Panc1 (cell line): ENCODE data around the gene LRCH1. TPM values are rescaled to one million over a fixed set of nuclear protein-coding genes. Genes with fewer than 3 reads are reported as not detected.

Source experiments
- ATAC-seq: fragments of 200-7000 bp; cut with Tn5 transposase; 2 replicates; pipeline ENCODE4 v1.9.1; 2020; ENCODE audit warnings: mild to moderate bottlenecking, moderate library complexity
- BruUV-seq: library from RNA; stranded (reverse); fragments of 400-500 nt; replicated peaks from 2 replicates; lab custom pipeline; 2021; lab: Mats Ljungman, UMichigan
- CTCF ChIA-PET: fragments of 300-600 bp; sonication (Branson Sonifier 250); formaldehyde crosslinking; loops from one replicate; lab custom pipeline; 2022; ENCODE audit warnings: antibody characterized with exemption; lab: Charles Lee
- POLR2A ChIA-PET: fragments of 300-600 bp; sonication (Branson Sonifier 250); formaldehyde crosslinking; loops from one replicate; lab custom pipeline; 2022; ENCODE audit warnings: antibody characterized with exemption; lab: Charles Lee
- DNase-seq: peaks from one replicate; pipeline ENCODE4 v3.0.0-alpha.2; 2010; ENCODE audit warnings: low read depth, low spot score
- H3K27ac ChIP-seq: 2 replicates; pipeline ENCODE4 v1.5.1; 2011; ENCODE audit warnings: mild to moderate bottlenecking, low read length, inconsistent platforms
- H3K27me3 ChIP-seq: fragments of 200-500 bp; sonication (Bioruptor generic); 2 replicates; pipeline ENCODE4 v1.6.0; 2014; ENCODE audit warnings: low read length, inconsistent platforms; ENCODE audit not compliant: control insufficient read depth, insufficient read depth
- H3K36me3 ChIP-seq: fragments of 200-500 bp; sonication (Bioruptor generic); 2 replicates; pipeline ENCODE4 v1.5.1; 2014; ENCODE audit warnings: inconsistent platforms, mild to moderate bottlenecking, low read length, moderate library complexity; ENCODE audit not compliant: control insufficient read depth, insufficient read depth
- H3K4me1 ChIP-seq: 2 replicates; pipeline ENCODE4 v1.5.1; 2011; ENCODE audit warnings: inconsistent platforms, mild to moderate bottlenecking, low read length, moderate library complexity; ENCODE audit not compliant: control insufficient read depth, insufficient read depth
- H3K4me3 ChIP-seq, 2 experiments: 2 replicates each; pipeline ENCODE4 v1.5.1; 2011 to 2012; ENCODE audit warnings: low read depth in 2 of 2, low read length in 2 of 2, mild to moderate bottlenecking in 2 of 2, inconsistent platforms in 1 of 2, moderate library complexity in 1 of 2
- H3K9me3 ChIP-seq: fragments of 200-500 bp; sonication (Bioruptor generic); 2 replicates; pipeline ENCODE4 v1.5.1; 2014; ENCODE audit warnings: low read depth, mild to moderate bottlenecking, inconsistent platforms, low read length, moderate library complexity; ENCODE audit not compliant: control insufficient read depth, insufficient read depth
- POLR2AphosphoS5 ChIP-seq: IDR thresholded peaks from 2 replicates; pipeline ENCODE4 v1.6.1; 2012; ENCODE audit warnings: mild to moderate bottlenecking, low read depth, low read length, moderate library complexity
- SIN3A ChIP-seq: IDR thresholded peaks from 2 replicates; pipeline ENCODE4 v1.6.1; 2012; ENCODE audit warnings: low read depth, mild to moderate bottlenecking, low read length, moderate library complexity, borderline replicate concordance; ENCODE audit not compliant: insufficient read depth
- TCF7L2 ChIP-seq: IDR thresholded peaks from 2 replicates; pipeline ENCODE4 v1.6.1; 2011; ENCODE audit warnings: mild to moderate bottlenecking, low read depth, low read length, inconsistent platforms
- in situ Hi-C: cut with HindIII; loops from 2 replicates; pipeline ENCODE4 v1.10.0; 2016; ENCODE audit warnings: low sequenced_read_pairs, low pct_unique_long_range_greater_than_20kb
- intact Hi-C: fragments of 100-400 bp; cut with micrococcal nuclease; formaldehyde crosslinking; loops from one replicate; pipeline ENCODE4 v1.10.0; 2022; ENCODE audit not compliant: unreplicated experiment
- total RNA-seq: library from RNA; stranded (reverse); gene quantifications from one replicate; pipeline ENCODE4 v1.2.1, GENCODE V29; 2021; ENCODE audit not compliant: unreplicated experiment
- TF ChIP-seq, protein P1 (sequence below): fragments of 450-650 bp; IDR thresholded peaks from 2 replicates; pipeline ENCODE4 v1.5.1; 2017; ENCODE audit warnings: mild to moderate bottlenecking
- TF ChIP-seq, protein P2 (sequence below), 2 experiments: IDR thresholded peaks; 2 replicates each; pipeline ENCODE4 v1.6.1; 2011 to 2012; ENCODE audit warnings: low read depth in 2 of 2, control low read depth in 1 of 2, low read length in 1 of 2, mild to moderate bottlenecking in 1 of 2, moderate library complexity in 1 of 2; ENCODE audit not compliant: insufficient read depth in 1 of 2

The LRCH1 gene
- total RNA-seq, 1 experiment from 2014 or later: 7.9 TPM

DNA sequence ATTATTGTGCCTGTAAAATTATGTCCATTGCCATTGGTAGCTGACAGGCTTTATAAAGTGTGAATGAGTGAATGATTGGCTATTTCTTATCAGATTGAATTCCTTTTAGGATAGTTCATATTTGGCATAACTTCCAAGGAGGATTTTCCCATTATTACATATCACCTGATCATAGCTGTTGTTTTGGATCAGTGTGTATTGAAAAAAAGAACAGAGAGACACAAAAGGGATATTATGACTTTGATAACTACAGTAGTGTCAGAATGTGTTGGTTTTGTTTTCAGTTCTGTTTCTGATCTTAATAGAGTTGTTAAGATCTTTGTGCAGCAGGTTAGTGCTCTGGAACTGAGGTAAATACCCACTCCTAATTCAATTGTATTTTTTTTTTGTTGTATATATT, 103.8 kb downstream of the LRCH1 start:
- ATAC-seq (no peak), DNase-seq (no peak)
- intact Hi-C loops: no loop called here
- Histone ChIP-seq H3K36me3 (no peaks in the 10 kb centered on the region), H3K27me3 (no peaks in the 10 kb centered on the region), H3K27ac (no peak overlapping the region), H3K9me3 (no peaks in the 10 kb centered on the region), H3K4me1 (no peaks in the 10 kb centered on the region), H3K4me3 (no peak overlapping the region)
- in situ Hi-C loops: no loop called here
- ChIA-PET POLR2A (no interaction called here), CTCF (no interaction called here)
- no TSS peak for BruUV-seq
- TF ChIP-seq POLR2AphosphoS5 (no peak), SIN3A (no peak)

DNA sequence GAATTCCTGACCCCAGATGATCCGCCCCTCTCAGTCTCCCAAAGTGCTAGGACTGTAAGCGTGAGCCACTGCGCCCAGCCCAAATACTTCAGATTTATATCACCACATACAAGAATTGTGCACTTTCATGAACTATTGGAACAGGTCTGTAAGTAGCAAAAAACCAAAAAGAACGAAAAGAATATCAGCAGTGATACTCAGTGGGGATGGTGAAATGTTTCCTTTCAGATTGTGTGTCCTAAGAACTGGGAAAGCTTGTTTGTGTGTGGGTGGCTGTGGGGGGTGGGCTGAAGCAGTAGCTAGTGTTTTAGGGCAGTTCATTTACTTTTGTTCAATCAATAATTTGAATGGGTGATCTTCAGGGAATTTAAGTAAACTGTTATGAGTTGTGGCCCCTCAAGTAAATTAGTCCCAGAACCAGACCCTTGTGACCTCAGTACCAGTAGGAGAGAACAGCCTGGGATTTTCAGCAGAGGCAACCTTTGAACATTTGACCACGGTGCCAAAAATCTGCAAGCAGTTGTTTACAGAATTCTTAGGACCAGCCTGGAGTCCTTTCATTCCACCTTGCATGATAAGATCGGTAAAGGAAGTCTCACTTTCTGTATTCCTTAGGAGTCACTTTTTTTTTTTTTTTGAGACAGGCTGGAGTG, 106.6 kb downstream of the LRCH1 start:
- POLR2A ChIA-PET: no interaction called here
- Histone ChIP-seq H3K9me3 (no peaks in the 10 kb centered on the region), H3K4me3 (no peak overlapping the region), H3K27me3 (no peaks in the 10 kb centered on the region), H3K4me1 (no peaks in the 10 kb centered on the region), H3K36me3 (no peaks in the 10 kb centered on the region), H3K27ac (no peak overlapping the region)
- intact Hi-C loops (no loop called here), in situ Hi-C loops (no loop called here)
- no peak for TF ChIP-seq POLR2AphosphoS5
- TF ChIP-seq TCF7L2: no peak
- TF ChIP-seq SIN3A: no peak
- TF ChIP-seq, protein P1, sequence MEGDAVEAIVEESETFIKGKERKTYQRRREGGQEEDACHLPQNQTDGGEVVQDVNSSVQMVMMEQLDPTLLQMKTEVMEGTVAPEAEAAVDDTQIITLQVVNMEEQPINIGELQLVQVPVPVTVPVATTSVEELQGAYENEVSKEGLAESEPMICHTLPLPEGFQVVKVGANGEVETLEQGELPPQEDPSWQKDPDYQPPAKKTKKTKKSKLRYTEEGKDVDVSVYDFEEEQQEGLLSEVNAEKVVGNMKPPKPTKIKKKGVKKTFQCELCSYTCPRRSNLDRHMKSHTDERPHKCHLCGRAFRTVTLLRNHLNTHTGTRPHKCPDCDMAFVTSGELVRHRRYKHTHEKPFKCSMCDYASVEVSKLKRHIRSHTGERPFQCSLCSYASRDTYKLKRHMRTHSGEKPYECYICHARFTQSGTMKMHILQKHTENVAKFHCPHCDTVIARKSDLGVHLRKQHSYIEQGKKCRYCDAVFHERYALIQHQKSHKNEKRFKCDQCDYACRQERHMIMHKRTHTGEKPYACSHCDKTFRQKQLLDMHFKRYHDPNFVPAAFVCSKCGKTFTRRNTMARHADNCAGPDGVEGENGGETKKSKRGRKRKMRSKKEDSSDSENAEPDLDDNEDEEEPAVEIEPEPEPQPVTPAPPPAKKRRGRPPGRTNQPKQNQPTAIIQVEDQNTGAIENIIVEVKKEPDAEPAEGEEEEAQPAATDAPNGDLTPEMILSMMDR: no peak
- TF ChIP-seq, protein P2, sequence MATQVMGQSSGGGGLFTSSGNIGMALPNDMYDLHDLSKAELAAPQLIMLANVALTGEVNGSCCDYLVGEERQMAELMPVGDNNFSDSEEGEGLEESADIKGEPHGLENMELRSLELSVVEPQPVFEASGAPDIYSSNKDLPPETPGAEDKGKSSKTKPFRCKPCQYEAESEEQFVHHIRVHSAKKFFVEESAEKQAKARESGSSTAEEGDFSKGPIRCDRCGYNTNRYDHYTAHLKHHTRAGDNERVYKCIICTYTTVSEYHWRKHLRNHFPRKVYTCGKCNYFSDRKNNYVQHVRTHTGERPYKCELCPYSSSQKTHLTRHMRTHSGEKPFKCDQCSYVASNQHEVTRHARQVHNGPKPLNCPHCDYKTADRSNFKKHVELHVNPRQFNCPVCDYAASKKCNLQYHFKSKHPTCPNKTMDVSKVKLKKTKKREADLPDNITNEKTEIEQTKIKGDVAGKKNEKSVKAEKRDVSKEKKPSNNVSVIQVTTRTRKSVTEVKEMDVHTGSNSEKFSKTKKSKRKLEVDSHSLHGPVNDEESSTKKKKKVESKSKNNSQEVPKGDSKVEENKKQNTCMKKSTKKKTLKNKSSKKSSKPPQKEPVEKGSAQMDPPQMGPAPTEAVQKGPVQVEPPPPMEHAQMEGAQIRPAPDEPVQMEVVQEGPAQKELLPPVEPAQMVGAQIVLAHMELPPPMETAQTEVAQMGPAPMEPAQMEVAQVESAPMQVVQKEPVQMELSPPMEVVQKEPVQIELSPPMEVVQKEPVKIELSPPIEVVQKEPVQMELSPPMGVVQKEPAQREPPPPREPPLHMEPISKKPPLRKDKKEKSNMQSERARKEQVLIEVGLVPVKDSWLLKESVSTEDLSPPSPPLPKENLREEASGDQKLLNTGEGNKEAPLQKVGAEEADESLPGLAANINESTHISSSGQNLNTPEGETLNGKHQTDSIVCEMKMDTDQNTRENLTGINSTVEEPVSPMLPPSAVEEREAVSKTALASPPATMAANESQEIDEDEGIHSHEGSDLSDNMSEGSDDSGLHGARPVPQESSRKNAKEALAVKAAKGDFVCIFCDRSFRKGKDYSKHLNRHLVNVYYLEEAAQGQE (IDR thresholded peaks at IDR 0.05; ENCODE audit: insufficient read depth in 1 of 2, low read depth in 2 of 2, low read length in 1 of 2): no peak
- ATAC-seq (no peak), DNase-seq (no peak)
- no TSS peak for BruUV-seq
- CTCF ChIA-PET: no interaction called here

DNA sequence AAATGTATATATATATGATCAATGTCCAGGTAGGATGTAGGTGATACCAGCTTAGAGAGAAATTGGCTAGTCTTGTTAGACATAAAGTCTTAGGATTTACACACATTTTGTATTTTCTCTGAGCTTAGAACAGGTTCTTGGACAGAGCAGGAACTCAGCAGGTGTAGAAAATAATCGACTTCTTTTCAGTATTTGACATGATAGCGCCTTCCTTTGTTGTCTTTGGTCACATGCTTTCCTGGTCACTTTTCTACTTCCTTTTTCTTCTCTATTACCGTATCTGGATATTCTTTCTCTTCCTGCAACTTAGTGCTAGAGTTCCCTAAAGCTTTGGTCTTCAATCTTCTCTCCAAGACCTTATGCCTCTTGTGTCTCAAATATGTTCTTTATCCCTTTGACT, 107.4 kb downstream of the LRCH1 start:
- H3K9me3 ChIP-seq: no peaks in the 10 kb centered on the region
- DNase-seq: no peak
- in situ Hi-C loops (no loop called here), intact Hi-C loops (no loop called here)
- ATAC-seq: no peak
- POLR2A ChIA-PET: no interaction called here
- TF ChIP-seq SIN3A: no peak
- TF ChIP-seq, protein P1: no peak
- no peak for TF ChIP-seq POLR2AphosphoS5
- no peak for TF ChIP-seq TCF7L2
- TF ChIP-seq, protein P2 (IDR thresholded peaks at IDR 0.05; ENCODE audit: insufficient read depth in 1 of 2, low read depth in 2 of 2, low read length in 1 of 2): no peak
- H3K4me1 ChIP-seq: 0 out of 2 replicates have a peak, but pooled peaks cover 1% of the 10 kb centered on the region
- H3K27ac ChIP-seq: no peak overlapping the region
- CTCF ChIA-PET: no interaction called here
- H3K27me3 ChIP-seq: no peaks in the 10 kb centered on the region
- no TSS peak for BruUV-seq
- H3K4me3 ChIP-seq: no peak overlapping the region
- H3K36me3 ChIP-seq: no peaks in the 10 kb centered on the region
